ENCODE results near the gene SPTAN1. TPM values are rescaled to one million over a fixed set of nuclear protein-coding genes. Genes with fewer than 3 reads are reported as not detected.
"Not testable (repeated sequence)": the region's sequence is repeated elsewhere in the genome, so short reads cannot be mapped to it uniquely, and the experiment has no call there.

Gene SPTAN1
- polyA plus RNA-seq, 10 donors: 235 to 314 (median 273) TPM

DNA sequence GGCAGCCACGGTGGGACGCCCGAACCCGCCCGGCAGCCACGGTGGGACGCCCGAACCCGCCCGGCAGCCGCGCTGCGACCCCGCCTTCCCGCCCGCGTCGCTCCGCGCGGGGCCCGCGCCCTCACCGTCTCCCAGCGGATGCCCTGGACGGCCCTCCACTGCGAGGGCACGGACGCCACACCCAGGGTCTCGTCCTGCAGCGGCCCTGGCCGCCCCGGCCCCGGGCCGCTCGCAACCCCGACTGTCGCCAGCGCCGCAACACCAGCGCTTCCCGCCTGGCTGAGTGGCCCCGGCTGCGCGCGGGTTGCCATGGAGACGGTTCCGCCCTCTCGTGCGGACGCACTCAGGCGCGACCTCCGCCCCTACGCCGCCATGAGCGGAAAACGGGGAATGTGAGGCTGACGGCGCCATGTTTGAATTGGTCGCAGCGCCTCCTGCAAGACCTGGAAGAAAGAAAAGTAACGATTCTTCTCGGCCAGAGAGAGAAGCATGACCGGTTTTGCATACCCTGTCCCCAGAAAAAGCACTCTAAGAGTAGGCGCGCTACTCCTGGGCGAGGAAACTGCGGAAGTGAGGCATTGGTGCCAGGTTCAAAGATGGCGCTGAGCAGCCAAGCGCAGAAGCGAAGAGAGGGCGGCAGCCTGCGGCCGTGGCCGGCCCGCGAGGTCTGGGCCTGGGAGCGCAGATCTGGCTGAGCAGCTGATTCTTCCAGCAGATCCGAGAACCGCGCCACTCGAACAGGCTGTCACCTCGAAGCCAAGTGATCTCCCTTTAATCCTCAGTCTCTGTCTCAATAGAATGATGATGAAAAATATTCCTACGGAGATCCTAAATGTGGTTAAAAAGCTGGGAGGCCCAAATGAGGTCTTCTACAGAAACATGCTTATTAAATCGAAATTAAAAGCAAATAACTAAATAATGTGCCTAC, 104.3 kb downstream of the SPTAN1 start, which contains the start of gene DYNC2I2:
Gene DYNC2I2, minus strand, starts transcription at position 432 of the 928 bp plus-strand sequence. Its CDS starts 121 bp downstream, at position 311.
- DNase-seq: peak; percentile 96 to 99 (median 97)

DNA sequence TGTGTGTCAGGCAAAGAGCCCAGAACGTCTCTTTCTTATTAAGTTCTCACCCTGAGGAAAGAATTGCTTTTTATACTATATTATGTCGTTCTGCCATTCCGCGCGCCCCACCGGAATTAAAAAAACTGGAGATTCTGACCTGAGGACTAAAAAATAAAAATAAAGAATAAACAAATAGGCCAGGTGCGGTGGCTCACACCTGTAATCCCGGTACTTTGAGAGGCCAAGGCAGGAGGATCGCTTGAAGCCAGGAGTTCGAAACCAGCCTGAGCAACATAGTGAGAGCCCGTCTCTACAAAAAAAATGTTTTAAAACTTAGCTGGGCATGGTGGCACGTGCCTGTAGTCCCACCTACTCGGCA, 104.9 kb downstream of the SPTAN1 start:
- DNase-seq: no peak

DNA sequence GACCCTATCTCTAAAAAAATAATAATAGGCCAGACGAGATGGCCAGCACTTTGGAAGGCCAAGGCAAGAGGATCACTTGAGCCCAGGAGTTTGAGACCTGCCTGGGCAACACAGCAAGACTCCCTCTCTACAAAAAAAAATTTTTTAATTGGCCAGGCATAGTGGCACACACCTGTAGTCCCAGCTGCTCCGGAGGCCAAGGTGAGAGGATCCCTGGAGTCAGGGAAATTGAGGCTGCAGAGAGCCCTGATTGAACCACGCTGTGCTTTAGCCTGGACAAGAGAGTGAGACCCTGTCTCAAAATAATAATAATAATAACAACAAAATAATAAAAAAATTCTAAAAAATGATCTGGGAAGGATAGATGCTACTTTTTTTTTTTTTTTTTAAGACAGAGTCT, 105.4 kb downstream of the SPTAN1 start:
- no peak for DNase-seq

DNA sequence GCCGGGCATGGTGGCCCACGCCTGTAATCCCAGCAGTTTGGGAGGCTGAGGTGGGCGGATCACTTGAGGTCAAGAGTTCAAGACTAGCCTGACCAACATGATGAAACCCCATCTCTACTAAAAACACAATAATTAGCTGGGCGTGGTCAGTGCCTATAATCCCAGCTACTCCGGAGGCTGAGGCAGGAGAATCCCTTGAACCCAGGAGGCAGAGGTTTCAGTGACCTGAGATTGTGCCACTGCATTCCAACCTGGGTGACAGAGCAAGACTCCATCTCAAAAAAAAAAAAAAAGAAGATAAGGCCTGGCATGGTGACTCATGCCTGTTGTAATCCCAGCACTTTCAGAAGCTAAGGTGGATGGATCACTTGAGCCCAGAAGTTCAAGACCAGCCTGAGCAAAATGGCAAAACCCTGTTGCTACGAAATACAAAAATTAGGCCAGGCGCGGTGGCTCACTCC, 114.1 kb downstream of the SPTAN1 start:
- not testable (repeated sequence) for DNase-seq

DNA sequence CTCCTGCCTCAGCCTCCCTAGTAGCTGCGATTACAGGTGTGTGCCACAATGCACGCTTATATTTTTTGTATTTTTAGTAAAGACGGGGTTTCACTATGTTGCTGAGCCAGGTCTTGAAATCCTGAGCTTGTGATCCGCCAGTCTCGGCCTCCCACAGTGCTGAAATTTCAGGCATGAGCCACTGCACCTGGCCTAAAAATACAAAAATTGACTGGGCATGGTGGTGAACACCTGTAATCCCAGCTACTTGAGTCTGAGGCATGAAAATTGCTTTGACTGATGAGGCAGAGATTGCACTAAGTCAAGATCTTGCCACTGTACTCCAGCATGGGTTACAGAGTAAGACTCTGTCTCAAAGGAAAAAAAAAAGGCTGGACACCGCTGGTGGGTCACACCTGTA, 117.4 kb downstream of the SPTAN1 start:
- no peak for DNase-seq

DNA sequence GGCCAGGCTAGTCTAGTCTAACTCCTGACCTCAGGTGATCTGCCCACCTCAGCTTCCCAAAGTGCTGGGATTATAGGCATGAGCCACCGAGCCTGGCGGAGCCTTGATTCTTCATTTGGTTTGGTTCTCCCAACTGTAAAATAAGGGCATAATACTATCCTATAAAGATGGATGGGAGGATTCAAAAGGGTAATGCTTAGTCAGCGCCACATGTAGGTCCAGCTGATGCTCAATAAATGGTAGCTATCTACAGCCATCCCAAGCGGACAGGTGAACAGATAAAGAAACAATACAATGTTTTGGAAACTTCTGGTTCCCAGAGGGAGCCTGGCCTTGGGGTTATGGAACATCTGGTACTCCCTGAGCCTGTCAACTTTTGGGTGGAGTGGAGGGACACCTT, 123.0 kb downstream of the SPTAN1 start:
- no peak for DNase-seq

DNA sequence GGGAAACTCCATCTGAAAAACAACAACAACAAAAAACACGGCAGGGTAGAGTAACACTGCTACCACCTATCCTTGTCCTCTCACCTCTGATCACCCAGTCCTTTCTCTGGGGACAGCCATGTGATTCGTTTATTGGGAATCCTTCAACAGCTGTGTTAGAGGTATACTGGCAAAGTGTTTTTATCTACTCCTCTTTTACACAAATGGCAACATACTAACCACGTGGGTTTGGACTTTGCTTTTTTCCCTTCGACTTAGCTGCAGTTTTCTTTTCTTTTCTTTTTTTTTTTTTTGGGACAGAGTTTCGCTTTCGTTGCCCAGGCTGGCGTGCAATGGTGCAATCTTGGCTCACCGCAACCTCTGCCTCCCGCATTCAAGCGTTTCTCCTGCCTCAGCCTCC, 125.4 kb downstream of the SPTAN1 start:
- DNase-seq: no peak

Other genes starting within 250 kb of the SPTAN1 start
- gene TRUB2, start 230.1 kb upstream of the SPTAN1 start, polyA plus RNA-seq (ENCODE audit: insufficient read length in 10 of 10): 10 to 100 TPM; 18.3 to 25.7 (median 21.9) TPM
- gene COQ4, start 229.7 kb upstream of the SPTAN1 start, polyA plus RNA-seq (ENCODE audit: insufficient read length in 10 of 10): 10 to 100 TPM; 18.6 to 39.2 (median 27.4) TPM
- 10 to 100 TPM in 5 of 10 donors, 1 to 10 TPM in 5; 7.8 to 13.4 (median 10.7) TPM for gene SLC27A4, start 212.1 kb upstream of the SPTAN1 start, polyA plus RNA-seq (ENCODE audit: insufficient read length in 10 of 10)
- 10 to 100 TPM; 47.6 to 72.9 (median 63.7) TPM for gene URM1, start 181.2 kb upstream of the SPTAN1 start, polyA plus RNA-seq (ENCODE audit: insufficient read length in 10 of 10)
- gene CERCAM, start 131.7 kb upstream of the SPTAN1 start, polyA plus RNA-seq (ENCODE audit: insufficient read length in 10 of 10): 100 to 1,000 TPM in 6 of 10 donors, 10 to 100 TPM in 4; 75.4 to 137 (median 109) TPM
- gene ODF2, start 96.6 kb upstream of the SPTAN1 start, polyA plus RNA-seq (ENCODE audit: insufficient read length in 10 of 10): 10 to 100 TPM; 22.1 to 35.1 (median 27.6) TPM
- gene GLE1, start 47.9 kb upstream of the SPTAN1 start, polyA plus RNA-seq (ENCODE audit: insufficient read length in 10 of 10): 10 to 100 TPM; 16.5 to 22.3 (median 20.2) TPM
- gene DYNC2I2, start 104.3 kb downstream of the SPTAN1 start, polyA plus RNA-seq (ENCODE audit: insufficient read length in 10 of 10): 10 to 100 TPM; 34.6 to 50.4 (median 42.3) TPM
- gene SET, start 136.6 kb downstream of the SPTAN1 start, polyA plus RNA-seq (ENCODE audit: insufficient read length in 10 of 10): 100 to 1,000 TPM; 283 to 402 (median 330) TPM
- 10 to 100 TPM in 2 of 10 donors, 1 to 10 TPM in 8; 6.1 to 11.4 (median 8.7) TPM for gene PKN3, start 149.9 kb downstream of the SPTAN1 start, polyA plus RNA-seq (ENCODE audit: insufficient read length in 10 of 10)
- gene ZDHHC12, start 171.5 kb downstream of the SPTAN1 start, polyA plus RNA-seq (ENCODE audit: insufficient read length in 10 of 10): 1 to 10 TPM; 5.0 to 7.1 (median 6.5) TPM
- 10 to 100 TPM; 29.8 to 36.2 (median 32.9) TPM for gene ZER1, start 219.3 kb downstream of the SPTAN1 start, polyA plus RNA-seq (ENCODE audit: insufficient read length in 10 of 10)
- 10 to 100 TPM; 32.7 to 49.4 (median 38.8) TPM for gene TBC1D13, start 234.7 kb downstream of the SPTAN1 start, polyA plus RNA-seq (ENCODE audit: insufficient read length in 10 of 10)